ENCODE data around the gene CLDN2. TPM values are rescaled to one million over a fixed set of nuclear protein-coding genes. Genes with fewer than 3 reads are reported as not detected.

Gene CLDN2
- polyA plus RNA-seq, 1 donor from 2014 or later, result not detected

DNA sequence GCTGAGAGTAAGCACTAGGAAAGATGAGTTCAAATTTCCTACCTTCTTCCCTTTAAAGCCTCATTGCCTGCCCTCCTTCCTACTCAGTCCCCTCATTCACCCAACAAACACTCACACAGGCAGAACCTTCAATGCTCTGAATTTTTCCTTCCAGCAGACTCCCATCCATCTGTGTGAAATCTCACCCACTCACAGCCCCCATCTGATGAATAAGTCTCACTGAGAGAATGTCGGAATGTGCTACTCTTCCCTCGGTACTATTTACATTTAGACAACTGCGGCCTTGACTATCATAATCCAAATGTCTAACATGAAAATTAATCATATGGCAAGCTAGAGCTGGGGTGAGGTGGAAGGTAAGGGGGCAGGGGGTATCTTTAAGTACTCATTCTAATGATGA lies 19.4 kb downstream of the CLDN2 start:
- Mint-ChIP-seq H3K9me3 (no peaks in the 10 kb centered on the region), H3K27ac (no peak overlapping the region), H3K4me1 (no peaks in the 10 kb centered on the region), H3K36me3 (no peaks in the 10 kb centered on the region), H3K27me3 (no peaks in the 10 kb centered on the region), H3K4me3 (no peak overlapping the region)

DNA sequence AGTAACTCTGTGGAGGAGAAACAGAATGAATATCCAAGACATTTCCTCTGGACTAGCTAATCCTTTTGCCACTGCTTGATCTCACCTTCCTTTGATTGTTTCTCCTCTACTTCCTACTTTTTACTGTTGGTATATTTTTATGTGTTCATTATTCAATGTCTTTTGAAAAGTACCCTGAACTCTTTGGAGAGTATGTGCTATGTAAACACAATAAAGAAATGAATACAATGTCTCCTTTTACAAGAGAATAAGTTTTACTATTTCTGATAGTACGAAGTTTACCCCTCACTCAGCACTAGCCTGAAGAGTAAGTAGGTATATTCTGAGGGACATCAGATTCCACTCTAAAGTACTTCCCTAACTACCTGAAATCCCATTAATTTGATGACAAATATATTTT lies 19.9 kb downstream of the CLDN2 start:
- no peaks in the 10 kb centered on the region for H3K27me3 Mint-ChIP-seq
- H3K4me3 Mint-ChIP-seq, result no peak overlapping the region
- H3K36me3 Mint-ChIP-seq, result no peaks in the 10 kb centered on the region
- no peaks in the 10 kb centered on the region for H3K4me1 Mint-ChIP-seq
- no peak overlapping the region for H3K27ac Mint-ChIP-seq
- H3K9me3 Mint-ChIP-seq, result no peaks in the 10 kb centered on the region

DNA sequence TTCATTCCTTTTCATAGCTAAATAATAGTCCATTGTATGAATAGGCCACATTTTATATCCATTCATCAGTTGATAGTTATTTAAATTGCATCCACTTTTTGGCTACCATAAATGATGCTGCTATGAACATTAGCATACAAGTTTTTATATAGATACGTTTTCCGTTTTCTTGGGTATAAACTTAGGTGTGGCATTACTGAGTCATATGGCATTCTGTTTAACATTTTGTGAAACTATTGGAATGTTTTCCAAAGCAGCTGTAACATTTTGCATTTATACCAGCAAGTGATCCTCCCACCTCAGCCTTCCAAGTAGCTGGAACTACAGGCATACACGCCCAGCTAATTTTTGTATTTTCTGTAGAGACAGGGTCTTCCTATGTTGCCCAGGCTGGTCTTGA lies 26.3 kb downstream of the CLDN2 start:
- H3K9me3 Mint-ChIP-seq, result no peaks in the 10 kb centered on the region
- no peaks in the 10 kb centered on the region for H3K36me3 Mint-ChIP-seq
- H3K4me3 Mint-ChIP-seq, result no peak overlapping the region

DNA sequence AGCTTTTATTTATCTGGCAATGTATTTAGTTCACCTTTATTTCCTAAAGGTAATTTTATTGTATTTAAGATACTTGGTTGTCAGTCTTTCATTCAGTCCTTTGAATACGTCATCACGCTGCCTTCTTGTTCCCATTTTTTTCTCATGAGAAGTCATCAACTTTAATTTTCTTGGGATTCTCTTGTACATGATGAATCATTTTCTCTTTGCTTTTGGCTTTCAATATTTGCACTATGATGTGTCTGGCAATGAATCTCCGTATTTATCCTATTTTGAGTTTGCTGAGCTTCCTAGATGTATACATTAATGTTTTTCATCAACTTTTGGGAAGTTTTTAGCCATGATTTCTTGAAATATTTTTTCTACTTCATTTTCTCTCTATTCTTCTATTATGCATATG lies 28.4 kb downstream of the CLDN2 start:
- H3K4me3 Mint-ChIP-seq, result no peak overlapping the region
- no peaks in the 10 kb centered on the region for H3K36me3 Mint-ChIP-seq
- no peak overlapping the region for H3K27ac Mint-ChIP-seq
- no peaks in the 10 kb centered on the region for H3K9me3 Mint-ChIP-seq
- peaks cover 1% of the 10 kb centered on the region for H3K27me3 Mint-ChIP-seq
- H3K4me1 Mint-ChIP-seq, result no peaks in the 10 kb centered on the region

More for the DNA sequence above, 26.3 kb downstream of the CLDN2 start:
- Mint-ChIP-seq H3K27ac (no peak overlapping the region), H3K27me3 (peaks cover 1% of the 10 kb centered on the region), H3K4me1 (no peaks in the 10 kb centered on the region)

DNA sequence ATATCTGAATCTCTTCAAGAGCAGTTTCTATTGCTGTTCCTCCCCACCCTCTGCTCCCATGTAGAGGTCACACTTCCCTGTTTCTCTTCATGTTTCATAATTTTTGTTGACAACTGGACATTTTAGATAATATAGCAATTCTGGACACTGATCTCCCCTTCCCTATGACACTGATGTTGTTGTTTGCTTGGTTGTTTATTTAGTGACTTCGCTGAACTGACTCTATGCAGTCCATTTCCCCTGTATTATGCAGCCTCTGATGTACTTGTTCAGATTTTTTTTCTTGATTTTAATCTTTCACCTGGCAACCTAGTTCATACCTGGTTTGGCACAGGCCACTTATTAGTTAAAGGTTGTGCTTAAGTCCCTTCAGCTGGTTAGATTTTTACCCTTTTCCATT lies 29.2 kb downstream of the CLDN2 start:
- Mint-ChIP-seq H3K4me1 (no peaks in the 10 kb centered on the region), H3K9me3 (no peaks in the 10 kb centered on the region), H3K27ac (no peak overlapping the region)

DNA sequence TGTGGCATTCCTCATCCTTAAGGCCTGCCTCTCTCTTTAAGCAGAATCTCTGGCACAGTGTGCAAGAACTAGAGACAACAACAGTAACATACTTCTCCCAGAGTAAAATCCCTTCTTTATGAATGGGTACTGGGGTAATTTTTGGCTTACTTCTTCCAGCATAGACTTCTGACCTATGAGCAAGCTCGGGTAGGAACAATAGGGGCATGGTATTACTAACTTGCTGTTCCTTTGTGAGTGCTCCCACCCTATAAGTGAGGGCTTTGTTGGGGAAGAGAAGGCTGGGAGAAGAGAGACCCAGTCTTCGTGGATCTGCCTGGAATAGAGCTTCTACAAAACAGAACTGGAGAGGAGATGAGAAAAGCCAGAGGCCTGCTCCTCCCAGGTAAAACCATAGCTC lies 30.2 kb downstream of the CLDN2 start:
- H3K27me3 Mint-ChIP-seq, result peaks cover 1% of the 10 kb centered on the region
- no peak overlapping the region for H3K27ac Mint-ChIP-seq
- H3K36me3 Mint-ChIP-seq, result no peaks in the 10 kb centered on the region
- no peaks in the 10 kb centered on the region for H3K9me3 Mint-ChIP-seq
- H3K4me3 Mint-ChIP-seq, result no peak overlapping the region
- no peaks in the 10 kb centered on the region for H3K4me1 Mint-ChIP-seq

More for the DNA sequence above, 29.2 kb downstream of the CLDN2 start:
- H3K36me3 Mint-ChIP-seq, result no peaks in the 10 kb centered on the region
- H3K4me3 Mint-ChIP-seq, result no peak overlapping the region
- H3K27me3 Mint-ChIP-seq, result peaks cover 1% of the 10 kb centered on the region

DNA sequence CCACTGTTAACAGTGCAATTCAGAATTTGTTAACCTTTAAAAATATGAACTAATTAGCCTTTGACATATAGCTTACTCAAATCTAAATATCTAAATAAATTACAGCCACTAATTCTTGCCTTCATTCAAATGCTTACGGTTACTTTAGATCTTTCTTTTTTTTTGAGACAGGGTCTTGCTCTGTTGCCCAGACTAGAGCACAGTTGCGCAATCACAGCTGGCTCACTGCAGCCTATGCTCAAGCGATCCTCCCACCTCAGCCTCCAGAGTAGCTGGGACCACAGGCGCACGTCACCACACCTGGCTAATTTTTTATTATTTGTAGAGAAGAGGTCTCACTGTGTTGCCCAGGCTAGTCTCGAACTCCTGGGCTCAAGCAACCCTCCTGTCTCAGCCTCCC lies 31.0 kb downstream of the CLDN2 start:
- Mint-ChIP-seq H3K36me3 (no peaks in the 10 kb centered on the region), H3K4me3 (no peak overlapping the region), H3K9me3 (no peaks in the 10 kb centered on the region), H3K27me3 (peaks cover 1% of the 10 kb centered on the region), H3K27ac (no peak overlapping the region), H3K4me1 (no peaks in the 10 kb centered on the region)

DNA sequence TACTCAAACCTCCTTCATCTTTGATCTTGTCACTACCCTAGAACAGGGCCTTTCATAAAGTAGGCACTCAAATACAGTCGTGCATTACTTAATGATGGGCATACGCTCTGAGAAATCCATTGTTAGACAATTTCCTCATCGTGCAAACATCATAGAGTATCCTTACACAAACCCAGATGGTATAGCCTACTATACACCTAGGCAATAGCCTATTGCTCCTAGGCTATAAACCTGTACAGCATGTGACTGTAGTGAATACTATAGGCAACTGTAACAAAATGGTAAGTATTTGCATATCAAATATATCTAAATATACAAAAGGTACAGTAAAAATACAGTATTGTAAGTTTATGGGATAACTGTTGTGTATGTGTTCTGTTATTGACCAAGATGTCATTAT lies 31.9 kb downstream of the CLDN2 start:
- Mint-ChIP-seq H3K27me3 (no peaks in the 10 kb centered on the region), H3K9me3 (no peaks in the 10 kb centered on the region), H3K4me1 (no peaks in the 10 kb centered on the region), H3K36me3 (no peaks in the 10 kb centered on the region), H3K4me3 (no peak overlapping the region), H3K27ac (no peak overlapping the region)

DNA sequence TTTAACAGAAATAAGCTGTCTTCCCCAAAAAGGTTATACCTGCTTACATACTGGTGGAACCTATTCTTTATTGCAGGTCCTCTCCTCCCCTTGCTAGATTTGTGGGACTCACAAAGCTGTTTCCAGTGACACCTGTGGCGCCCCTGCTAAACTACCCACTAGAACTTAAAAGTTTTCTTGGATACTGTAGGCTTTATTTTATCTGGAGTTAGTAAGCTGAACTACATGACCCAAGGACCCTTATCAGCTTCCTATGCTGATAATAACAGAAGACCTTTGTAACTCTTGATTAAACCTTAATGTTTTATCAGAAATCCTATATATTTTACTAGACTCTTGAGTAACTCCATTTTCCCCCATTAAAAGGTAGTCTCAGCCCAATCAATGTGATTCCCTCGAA lies 32.3 kb downstream of the CLDN2 start:
- Mint-ChIP-seq H3K27me3 (no peaks in the 10 kb centered on the region), H3K36me3 (no peaks in the 10 kb centered on the region), H3K9me3 (no peaks in the 10 kb centered on the region), H3K4me1 (no peaks in the 10 kb centered on the region), H3K27ac (no peak overlapping the region), H3K4me3 (no peak overlapping the region)

DNA sequence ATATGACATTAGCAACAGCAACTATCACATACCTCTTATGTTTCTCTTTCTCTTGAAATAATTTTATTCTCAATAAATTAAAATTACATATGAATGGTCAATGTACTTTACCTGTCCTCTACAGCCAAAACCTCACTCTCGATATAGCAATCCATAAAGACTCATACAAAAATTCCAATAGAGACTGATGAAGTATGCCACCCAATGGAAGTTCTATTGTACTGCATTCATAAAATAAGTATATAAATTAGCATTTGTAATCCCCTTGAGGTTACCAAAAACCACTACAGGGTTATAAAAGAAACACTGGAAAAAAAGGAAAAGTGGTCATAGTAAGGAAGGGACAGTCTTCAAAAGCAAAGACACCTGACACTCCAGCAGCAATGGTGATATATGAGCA lies 32.8 kb downstream of the CLDN2 start:
- H3K4me1 Mint-ChIP-seq, result no peaks in the 10 kb centered on the region
- no peak overlapping the region for H3K4me3 Mint-ChIP-seq

DNA sequence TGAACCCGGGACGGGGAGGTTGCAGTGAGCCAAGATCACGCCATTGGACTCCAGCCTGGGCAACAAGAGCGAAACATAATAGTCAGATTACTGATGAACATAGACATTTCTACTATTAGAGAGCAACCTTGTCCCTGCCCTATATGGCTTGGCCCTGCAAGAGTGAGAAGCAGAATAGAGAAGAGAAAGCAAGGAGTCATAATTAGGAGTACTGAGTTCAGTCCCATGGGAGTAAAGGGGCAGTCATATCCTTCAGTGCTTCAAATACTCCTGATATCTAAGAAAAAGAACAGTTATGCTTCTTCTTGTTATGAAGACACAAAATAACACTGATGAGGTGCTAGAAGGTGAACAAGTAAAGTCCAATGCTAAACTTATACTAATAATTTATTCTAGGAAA lies 33.8 kb downstream of the CLDN2 start:
- Mint-ChIP-seq H3K27me3 (no peaks in the 10 kb centered on the region), H3K4me3 (no peak overlapping the region), H3K9me3 (no peaks in the 10 kb centered on the region), H3K27ac (no peak overlapping the region), H3K4me1 (no peaks in the 10 kb centered on the region), H3K36me3 (no peaks in the 10 kb centered on the region)

More for the DNA sequence above, 32.8 kb downstream of the CLDN2 start:
- no peaks in the 10 kb centered on the region for H3K27me3 Mint-ChIP-seq
- no peak overlapping the region for H3K27ac Mint-ChIP-seq
- no peaks in the 10 kb centered on the region for H3K36me3 Mint-ChIP-seq
- no peaks in the 10 kb centered on the region for H3K9me3 Mint-ChIP-seq

DNA sequence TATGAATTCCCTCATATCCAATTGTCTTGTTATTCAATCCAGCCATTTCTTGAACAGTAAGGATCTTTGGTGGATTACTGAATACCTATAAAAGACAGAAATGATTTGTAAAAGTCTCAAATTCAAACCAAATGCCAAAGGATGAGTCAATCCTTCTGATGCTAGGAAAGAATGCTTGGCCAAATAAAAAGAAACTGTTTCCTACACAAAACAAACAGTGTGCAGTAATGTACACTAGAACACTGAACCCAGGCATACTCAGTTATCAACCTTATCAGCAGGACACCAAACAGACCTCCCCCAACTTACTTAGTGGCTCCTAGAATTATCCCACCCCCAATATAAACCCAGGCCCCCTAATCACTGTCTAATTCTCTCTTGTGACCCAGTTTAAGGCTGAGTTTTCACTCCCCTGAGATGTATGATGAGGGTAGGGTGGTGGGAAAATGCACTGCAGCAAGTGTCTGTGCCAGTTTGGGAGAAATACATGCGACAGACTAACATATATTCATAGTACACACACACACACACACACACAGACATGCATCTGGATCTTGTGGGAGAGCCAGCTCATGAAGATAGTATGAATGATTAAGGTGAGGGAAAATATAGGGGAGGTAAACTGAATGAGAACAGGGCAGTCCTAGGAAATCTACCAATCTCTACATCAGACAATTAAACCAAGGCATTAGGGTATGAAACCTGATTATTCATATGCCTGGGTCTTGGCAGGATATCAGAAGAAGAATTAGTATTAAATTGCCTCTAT lies 35.0 kb downstream of the CLDN2 start:
- no peak overlapping the region for H3K27ac Mint-ChIP-seq
- H3K27me3 Mint-ChIP-seq, result no peaks in the 10 kb centered on the region
- H3K4me1 Mint-ChIP-seq, result no peaks in the 10 kb centered on the region
- H3K9me3 Mint-ChIP-seq, result no peaks in the 10 kb centered on the region
- H3K36me3 Mint-ChIP-seq, result no peaks in the 10 kb centered on the region
- H3K4me3 Mint-ChIP-seq, result no peak overlapping the region

DNA sequence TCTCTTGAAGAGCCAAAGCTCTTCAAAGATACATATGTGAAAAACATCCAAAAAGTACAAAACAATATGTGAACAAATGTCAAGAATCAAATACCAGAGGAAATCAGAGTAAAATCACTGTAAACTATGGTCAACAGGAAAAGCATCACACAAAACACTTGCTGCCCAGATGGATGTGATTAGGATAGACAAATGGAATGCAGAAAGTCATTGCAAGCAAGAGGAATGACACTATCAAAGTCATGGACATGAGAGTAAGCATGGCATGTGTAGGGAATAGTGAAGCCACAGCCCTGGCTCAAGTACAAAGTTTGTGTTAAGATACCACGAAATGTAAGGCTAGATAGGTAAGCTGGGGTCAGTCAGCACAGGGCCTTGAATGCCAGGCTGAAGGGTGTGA lies 37.7 kb downstream of the CLDN2 start:
- no peak overlapping the region for H3K4me3 Mint-ChIP-seq
- no peaks in the 10 kb centered on the region for H3K9me3 Mint-ChIP-seq
- no peaks in the 10 kb centered on the region for H3K4me1 Mint-ChIP-seq
- H3K36me3 Mint-ChIP-seq, result peaks cover 3% of the 10 kb centered on the region
- H3K27ac Mint-ChIP-seq, result no peak overlapping the region
- H3K27me3 Mint-ChIP-seq, result no peaks in the 10 kb centered on the region

DNA sequence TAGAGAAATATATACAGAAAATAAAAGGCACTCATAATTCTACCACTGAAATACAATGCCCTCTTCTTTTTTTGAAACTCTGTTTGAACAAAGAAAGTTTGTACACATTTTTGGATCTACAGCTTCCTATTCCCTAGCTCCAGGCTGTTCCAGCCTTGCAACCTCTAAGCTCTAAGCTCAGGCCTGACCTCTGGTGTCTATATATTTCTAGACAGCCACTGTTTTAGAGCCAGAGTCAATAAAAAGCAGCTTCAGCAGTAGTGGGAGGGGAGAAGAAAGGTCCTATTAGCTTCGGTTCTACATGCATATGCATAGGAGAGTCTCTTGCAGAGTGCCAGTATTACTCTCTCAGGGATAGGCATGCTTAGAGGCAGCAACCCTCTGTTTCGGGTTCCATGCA lies 39.7 kb downstream of the CLDN2 start:
- H3K9me3 Mint-ChIP-seq, result no peaks in the 10 kb centered on the region
- H3K27ac Mint-ChIP-seq, result no peak overlapping the region
- no peak overlapping the region for H3K4me3 Mint-ChIP-seq
- H3K36me3 Mint-ChIP-seq, result peaks cover 8% of the 10 kb centered on the region
- peaks cover 0 to 3% (median 0%) of the 10 kb centered on the region in 3 donors for H3K4me1 Mint-ChIP-seq
- no peaks in the 10 kb centered on the region for H3K27me3 Mint-ChIP-seq

DNA sequence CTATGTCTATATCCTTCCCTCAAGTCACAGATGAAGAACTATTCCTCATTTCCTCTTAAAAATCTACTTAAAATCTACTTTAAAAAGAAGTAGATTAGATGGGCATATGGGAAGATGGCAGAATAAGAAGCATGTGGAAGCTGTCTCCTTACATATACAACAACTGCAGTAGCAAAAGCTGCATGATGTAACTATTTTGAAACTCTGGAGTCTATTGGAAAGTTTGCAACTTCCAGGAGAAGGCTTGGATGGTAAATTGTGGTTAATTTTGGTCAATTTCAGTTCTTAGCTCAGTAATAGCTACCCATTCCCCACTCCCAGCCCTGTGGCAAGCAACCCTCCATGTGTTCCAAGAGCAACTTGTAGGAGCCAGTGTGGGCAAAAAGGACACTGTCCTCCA lies 42.9 kb downstream of the CLDN2 start:
- H3K9me3 Mint-ChIP-seq, result no peaks in the 10 kb centered on the region
- no peak overlapping the region for H3K27ac Mint-ChIP-seq
- no peak overlapping the region for H3K4me3 Mint-ChIP-seq
- no peaks in the 10 kb centered on the region for H3K27me3 Mint-ChIP-seq
- peaks cover 0 to 3% (median 0%) of the 10 kb centered on the region in 3 donors for H3K4me1 Mint-ChIP-seq
- H3K36me3 Mint-ChIP-seq, result peaks cover 10% of the 10 kb centered on the region

DNA sequence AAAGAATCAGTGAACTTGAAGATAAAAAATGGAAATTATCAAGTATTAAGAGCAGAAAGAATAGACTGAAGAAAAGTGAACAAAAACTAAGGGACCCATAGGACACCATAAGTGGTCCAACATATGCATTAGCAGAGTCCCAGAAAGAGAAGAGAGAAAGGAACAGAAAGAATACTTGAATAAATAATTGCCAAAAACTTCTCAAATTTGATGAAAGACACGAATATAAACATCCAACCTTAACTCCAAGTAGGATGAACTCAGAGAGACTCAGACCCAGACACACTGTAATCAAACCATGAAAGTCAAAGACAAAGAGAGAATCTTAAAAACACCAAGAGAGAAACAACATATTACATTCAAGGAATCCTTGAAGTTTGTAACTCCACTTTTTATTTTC lies 44.1 kb downstream of the CLDN2 start:
- Mint-ChIP-seq H3K9me3 (no peaks in the 10 kb centered on the region), H3K4me3 (no peak overlapping the region), H3K27me3 (no peaks in the 10 kb centered on the region), H3K4me1 (peaks cover 0 to 3% (median 0%) of the 10 kb centered on the region in 3 donors), H3K36me3 (peaks cover 12% of the 10 kb centered on the region), H3K27ac (no peak overlapping the region)

Data from IgD-negative memory B cell (primary cell).